GM19455 (cell line): ENCODE measurements around the gene MATK.

Source experiments
- ATAC-seq: cut with Tn5 transposase; IDR thresholded peaks from one replicate; pipeline ENCODE4 v1.9.1; 2021; ENCODE audit not compliant: unreplicated experiment

MATK gene

GRCh38 chr19:3790209-3790734 is 4.1 kb upstream of the MATK start:
- no peak for ATAC-seq

GRCh38 chr19:3788996-3789778 is 3.0 kb upstream of the MATK start:
- ATAC-seq = no peak

- ATAC-seq = no peak
Measured at GRCh38 chr19:3785451-3785937, 687 bp downstream of the MATK start.

GRCh38 chr19:3784607-3785450 is 1.4 kb downstream of the MATK start:
- ATAC-seq = no peak

- no peak for ATAC-seq
Measured at GRCh38 chr19:3783660-3784584, 2.3 kb downstream of the MATK start.

GRCh38 chr19:3782903-3783302 is 3.3 kb downstream of the MATK start:
- ATAC-seq = no peak

- no peak for ATAC-seq
Measured at GRCh38 chr19:3782330-3782729, 3.9 kb downstream of the MATK start.

- ATAC-seq = no peak
Measured at GRCh38 chr19:3781603-3782002, 4.6 kb downstream of the MATK start.

GRCh38 chr19:3780786-3781304 is 5.3 kb downstream of the MATK start:
- no peak for ATAC-seq

- no peak for ATAC-seq
Measured at GRCh38 chr19:3778899-3779723, 7.1 kb downstream of the MATK start.

GRCh38 chr19:3778104-3778867 is 7.9 kb downstream of the MATK start:
- no peak for ATAC-seq

GRCh38 chr19:3776479-3777040 is 9.6 kb downstream of the MATK start:
- no peak for ATAC-seq

- no peak for ATAC-seq
Measured at GRCh38 chr19:3775831-3776230, 10.3 kb downstream of the MATK start.

GRCh38 chr19:3775374-3775711 is 10.8 kb downstream of the MATK start:
- no peak for ATAC-seq

- ATAC-seq = no peak
Measured at GRCh38 chr19:3774621-3775373, 11.4 kb downstream of the MATK start.

- ATAC-seq = no peak
Measured at GRCh38 chr19:3773814-3774515, 12.2 kb downstream of the MATK start.

- no peak for ATAC-seq
Measured at GRCh38 chr19:3771906-3772455, 14.2 kb downstream of the MATK start, which contains the start of gene RAX2. TSS of gene RAX2 (minus strand) at chr19:3772228. CDS start at chr19:3771742, 486 bp downstream.
